ENCODE measurements around the gene KLF7. TPM values are rescaled to one million over a fixed set of nuclear protein-coding genes. Genes with fewer than 3 reads are reported as not detected.

KLF7 gene
- total and polyA plus RNA-seq, 4 donors: 4.4 to 51.8 (median 22.3) TPM

DNA sequence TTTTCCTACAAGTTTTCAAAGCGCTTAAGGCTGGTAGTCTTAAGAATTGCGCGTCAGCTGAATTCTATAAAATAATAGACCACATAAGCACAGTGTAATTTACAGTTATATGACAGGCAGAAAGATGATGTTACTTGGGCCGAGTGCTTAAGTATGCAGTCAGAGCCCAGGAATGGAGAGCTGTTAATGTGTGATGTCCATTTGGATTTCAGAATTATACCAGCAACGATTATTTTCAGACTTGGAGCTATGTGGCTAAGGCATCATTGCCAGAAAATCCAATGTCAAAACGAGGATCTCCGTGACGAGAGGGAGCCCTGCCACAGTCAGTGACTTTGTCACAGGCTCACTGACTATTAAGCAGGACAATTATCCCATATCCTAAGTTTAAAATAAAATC, 3.4 kb downstream of the KLF7 start:
- H3K4me3 ChIP-seq: no peak overlapping the region
- no peak for DNase-seq
- H3K27ac ChIP-seq (ENCODE audit: low read depth in 1 of 2, low read length in 1 of 2): peak overlapping the region; percentile 71 to 97
- H3K36me3 ChIP-seq (ENCODE audit: control insufficient read depth in 4 of 4, insufficient read depth in 4 of 4, low read length in 4 of 4): no peaks in the 10 kb centered on the region
- no peaks in the 10 kb centered on the region for H3K27me3 ChIP-seq (ENCODE audit: control insufficient read depth in 3 of 3, insufficient read depth in 3 of 3, low read length in 2 of 3)
- H3K4me1 ChIP-seq (ENCODE audit: control insufficient read depth in 5 of 5, insufficient read depth in 5 of 5, low read length in 5 of 5): peaks cover 8 to 45% (median 13%) of the 10 kb centered on the region in 5 donors
- H3K9ac ChIP-seq (ENCODE audit: insufficient read depth in 1 of 2, low read length in 2 of 2): no peak overlapping the region
- TF ChIP-seq CTCF (IDR thresholded peaks at IDR 0.05; ENCODE audit: control extremely low read depth, extremely low read depth): no peak
- H3K9me3 ChIP-seq (ENCODE audit: control insufficient read depth in 4 of 4, insufficient read depth in 3 of 4, low read length in 3 of 4): no peaks in the 10 kb centered on the region
- ATAC-seq (ENCODE audit: insufficient read depth, low FRiP score): no peak
- WGBS, 2 donors: 66 to 74% methylated on average over 8 of the region's 8 CpGs

DNA sequence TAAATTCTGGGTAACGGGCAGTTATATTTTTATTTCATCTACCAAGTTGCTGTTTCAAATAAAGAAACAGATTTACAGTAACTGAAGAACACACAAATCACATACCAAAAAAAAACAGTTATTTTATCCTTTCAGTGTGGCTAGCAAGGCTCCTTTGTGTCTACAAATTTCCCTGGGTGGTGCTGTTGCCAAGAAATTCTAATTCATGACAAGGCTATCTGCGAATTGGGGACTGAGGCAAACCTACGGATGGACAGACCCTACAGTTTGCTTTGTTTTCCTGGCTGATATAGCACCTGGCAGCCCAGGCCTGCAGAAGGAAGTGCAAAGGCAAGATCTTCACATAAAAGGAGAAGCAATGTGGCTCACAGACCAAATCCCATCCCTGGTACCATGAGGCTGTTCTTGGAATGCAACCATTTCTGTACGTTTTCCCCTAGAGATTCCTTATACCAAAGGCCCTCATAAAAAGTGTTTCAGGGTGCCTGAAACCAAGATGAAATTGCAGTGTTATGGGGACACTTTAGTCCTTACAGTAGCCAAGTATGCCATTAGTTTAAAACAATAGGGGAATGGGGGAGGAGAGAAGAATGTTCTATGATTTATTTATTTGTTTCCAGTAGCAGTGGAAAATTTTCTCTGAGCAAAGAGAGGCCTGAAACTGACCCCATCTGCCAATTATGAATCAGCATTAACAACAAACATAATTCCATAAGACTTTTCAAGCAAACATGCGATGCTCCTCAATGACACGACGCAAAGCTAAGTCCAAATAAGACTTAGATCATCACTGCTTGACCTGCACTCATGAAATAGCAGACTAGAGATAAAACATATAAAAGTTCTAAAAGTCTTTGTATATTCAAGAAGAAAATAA, 4.3 kb downstream of the KLF7 start:
- H3K9me3 ChIP-seq (ENCODE audit: control insufficient read depth in 4 of 4, insufficient read depth in 3 of 4, low read length in 3 of 4): no peaks in the 10 kb centered on the region
- H3K27me3 ChIP-seq (ENCODE audit: control insufficient read depth in 3 of 3, insufficient read depth in 3 of 3, low read length in 2 of 3): no peaks in the 10 kb centered on the region
- DNase-seq: no peak
- no peak for ATAC-seq (ENCODE audit: insufficient read depth, low FRiP score)
- H3K4me1 ChIP-seq (ENCODE audit: control insufficient read depth in 5 of 5, insufficient read depth in 5 of 5, low read length in 5 of 5): peaks cover 8 to 51% (median 13%) of the 10 kb centered on the region in 5 donors
- no peak overlapping the region for H3K9ac ChIP-seq (ENCODE audit: insufficient read depth in 1 of 2, low read length in 2 of 2)
- no peaks in the 10 kb centered on the region for H3K36me3 ChIP-seq (ENCODE audit: control insufficient read depth in 4 of 4, insufficient read depth in 4 of 4, low read length in 4 of 4)
- TF ChIP-seq CTCF (IDR thresholded peaks at IDR 0.05; ENCODE audit: control extremely low read depth, extremely low read depth): no peak
- WGBS, 2 donors: 57 to 63% methylated on average over 7 of the region's 7 CpGs
- H3K27ac ChIP-seq (ENCODE audit: low read depth in 1 of 2, low read length in 1 of 2): peak overlapping the region; percentile 3 to 97
- no peak overlapping the region for H3K4me3 ChIP-seq

DNA sequence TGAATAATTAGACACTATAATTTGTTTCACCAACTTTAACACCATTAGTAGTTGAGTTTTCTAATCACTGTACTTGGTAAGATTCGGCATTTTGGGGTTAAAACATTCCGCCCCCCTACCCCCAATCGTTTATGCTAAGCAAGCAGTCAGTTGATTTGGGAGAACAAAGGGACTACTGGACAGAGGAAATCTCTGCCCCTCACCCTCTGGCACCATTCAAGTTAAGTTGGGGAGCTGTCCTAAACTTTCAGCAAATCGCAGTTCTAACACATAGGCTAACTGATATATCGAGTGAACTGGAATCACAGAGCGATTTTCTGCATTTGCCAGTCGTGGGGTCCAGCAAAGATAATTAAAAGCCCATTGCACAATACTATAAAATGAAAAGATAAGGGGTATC, 5.6 kb downstream of the KLF7 start:
- DNase-seq (peak in 2 of 3 donors; percentile 50 to 68), ATAC-seq (ENCODE audit: insufficient read depth, low FRiP score) (no peak)
- peaks cover 8 to 60% (median 15%) of the 10 kb centered on the region in 5 donors for H3K4me1 ChIP-seq (ENCODE audit: control insufficient read depth in 5 of 5, insufficient read depth in 5 of 5, low read length in 5 of 5)
- H3K9me3 ChIP-seq (ENCODE audit: control insufficient read depth in 4 of 4, insufficient read depth in 3 of 4, low read length in 3 of 4): no peaks in the 10 kb centered on the region
- H3K27ac ChIP-seq (ENCODE audit: low read depth in 1 of 2, low read length in 1 of 2): no peak overlapping the region
- no peak overlapping the region for H3K4me3 ChIP-seq
- no peaks in the 10 kb centered on the region for H3K27me3 ChIP-seq (ENCODE audit: control insufficient read depth in 3 of 3, insufficient read depth in 3 of 3, low read length in 2 of 3)
- H3K36me3 ChIP-seq (ENCODE audit: control insufficient read depth in 4 of 4, insufficient read depth in 4 of 4, low read length in 4 of 4): peaks cover 0 to 3% (median 0%) of the 10 kb centered on the region in 4 donors
- 65 to 84% methylated on average over 7 of the region's 7 CpGs for WGBS, 2 donors
- no peak for TF ChIP-seq CTCF (IDR thresholded peaks at IDR 0.05; ENCODE audit: control extremely low read depth, extremely low read depth)
- H3K9ac ChIP-seq (ENCODE audit: insufficient read depth in 1 of 2, low read length in 2 of 2): no peak overlapping the region
